Natural killer cell (primary cell): Measurements from ENCODE around the gene WDFY1. TPM values are rescaled to one million over a fixed set of nuclear protein-coding genes. Genes with fewer than 3 reads are reported as not detected.

Source experiments
- ATAC-seq, 3 donors: fragments of 150-1000 bp in 2 of 3; fragments of 200-7000 bp in 1 of 3; cut with Tn5 transposase; 1 replicate in 1 of 3; 2 replicates in 2 of 3; pipeline ENCODE4 v1.10.0; 2021; ENCODE audit warnings: mild to moderate bottlenecking in 2 of 3, moderate library complexity in 2 of 3
- DNase-seq, 2 donors: peaks; one replicate each; pipeline versions ENCODE4 v3.0.0 to v3.0.0-alpha.2; 2013 to 2021; ENCODE audit warnings: mixed read lengths in 1 of 2
- H3K27ac ChIP-seq: one replicate; pipeline ENCODE4 v1.5.1; 2013; ENCODE audit warnings: mild to moderate bottlenecking, low read length
- H3K27me3 ChIP-seq: one replicate; pipeline ENCODE4 v1.6.1; 2013; ENCODE audit warnings: low read length; ENCODE audit not compliant: control insufficient read depth, insufficient read depth
- H3K36me3 ChIP-seq: one replicate; pipeline ENCODE4 v1.6.1; 2013; ENCODE audit warnings: low read length; ENCODE audit not compliant: control insufficient read depth, insufficient read depth
- H3K4me1 ChIP-seq: one replicate; pipeline ENCODE4 v1.6.1; 2013; ENCODE audit warnings: low read length; ENCODE audit not compliant: control insufficient read depth, insufficient read depth
- H3K4me3 ChIP-seq: one replicate; pipeline ENCODE4 v1.5.1; 2013; ENCODE audit warnings: low read length
- H3K9me3 ChIP-seq: one replicate; pipeline ENCODE4 v1.6.1; 2013; ENCODE audit warnings: low read length; ENCODE audit not compliant: control insufficient read depth, insufficient read depth
- H3K27ac Mint-ChIP-seq, 2 donors: one replicate each; pipeline ENCODE4 v1.8.0; 2022; ENCODE audit warnings: mild to moderate bottlenecking in 2 of 2, mixed read lengths in 2 of 2, moderate library complexity in 1 of 2
- H3K27me3 Mint-ChIP-seq, 2 donors: one replicate each; pipeline ENCODE4 v1.8.0; 2022; ENCODE audit warnings: low read depth in 2 of 2, mixed read lengths in 2 of 2
- H3K36me3 Mint-ChIP-seq: one replicate; pipeline ENCODE4 v1.8.0; 2022; ENCODE audit warnings: mixed read lengths
- H3K4me1 Mint-ChIP-seq, 2 donors: one replicate each; pipeline ENCODE4 v1.8.0; 2022; ENCODE audit warnings: mixed read lengths in 2 of 2
- H3K4me3 Mint-ChIP-seq: one replicate; pipeline ENCODE4 v1.8.0; 2022; ENCODE audit warnings: mild to moderate bottlenecking, moderate library complexity, mixed read lengths
- H3K9me3 Mint-ChIP-seq, 2 donors: one replicate each; pipeline ENCODE4 v1.8.0; 2022; ENCODE audit warnings: mixed read lengths in 2 of 2
- CTCF ChIP-seq: fragments of 200-600 bp; IDR thresholded peaks from one replicate; pipeline ENCODE4 v1.8.0; 2022; ENCODE audit warnings: antibody characterized with exemption
- WGBS: methylation state at CpG from one replicate; pipeline ENCODE4 v1.1.7; 2013; ENCODE audit warnings: missing lambda C conversion rate; ENCODE audit not compliant: insufficient coverage; 5-methylcytosine and 5-hydroxymethylcytosine counted together
- intact Hi-C: fragments of 100-400 bp; cut with micrococcal nuclease; formaldehyde crosslinking; loops from one replicate; pipeline ENCODE4 v1.14.2; 2022
- total RNA-seq, 4 donors: library from RNA; stranded (reverse); fragments of 120-200 nt in 1 of 4; gene quantifications; one replicate each; pipeline versions ENCODE4 v1.2.3 to v1.2.4, GENCODE V29; 2013 to 2022

The WDFY1 gene
- total RNA-seq, 3 donors from 2014 or later (not counting 1 experiment from before 2014, with no cell fraction given), result 90.2 to 96.2 (median 92.0) TPM

- Histone ChIP-seq H3K27ac (no peak overlapping the region), H3K36me3 (peaks cover 43% of the 10 kb centered on the region), H3K9me3 (no peaks in the 10 kb centered on the region), H3K27me3 (no peaks in the 10 kb centered on the region), H3K4me1 (no peaks in the 10 kb centered on the region), H3K4me3 (no peak overlapping the region)
- no peaks in the 10 kb centered on the region for H3K27me3 Mint-ChIP-seq
- intact Hi-C loops, result no loop called here
- no peak overlapping the region for H3K27ac Mint-ChIP-seq
- no peak for DNase-seq
- H3K9me3 Mint-ChIP-seq, result no peaks in the 10 kb centered on the region
- no peak overlapping the region for H3K4me3 Mint-ChIP-seq
- H3K4me1 Mint-ChIP-seq, result peaks cover 0 to 4% of the 10 kb centered on the region in 2 donors
- WGBS, result 92% methylated on average over 5 of the region's 5 CpGs
- no peaks in the 10 kb centered on the region for H3K36me3 Mint-ChIP-seq
- no peak for ATAC-seq
- TF ChIP-seq CTCF, result no peak
Measured at GRCh38 chr2:223887127-223887526, 58.0 kb downstream of the WDFY1 start.

GRCh38 chr2:223886726-223887125 is 58.4 kb downstream of the WDFY1 start:
- H3K27me3 Mint-ChIP-seq, result no peaks in the 10 kb centered on the region

GRCh38 chr2:223884399-223884798 is 60.7 kb downstream of the WDFY1 start:
- peaks cover 7% of the 10 kb centered on the region for H3K36me3 Mint-ChIP-seq

More at GRCh38 chr2:223886726-223887125, 58.4 kb downstream of the WDFY1 start:
- H3K9me3 Mint-ChIP-seq, result no peaks in the 10 kb centered on the region
- WGBS, result no CpG with 5 or more reads among the region's 2 CpGs
- ATAC-seq, result no peak
- H3K4me3 ChIP-seq, result no peak overlapping the region
- H3K36me3 ChIP-seq, result peaks cover 44% of the 10 kb centered on the region
- H3K4me1 Mint-ChIP-seq, result peaks cover 0 to 4% of the 10 kb centered on the region in 2 donors
- DNase-seq, result no peak
- H3K27ac Mint-ChIP-seq, result no peak overlapping the region
- H3K27me3 ChIP-seq, result no peaks in the 10 kb centered on the region
- H3K27ac ChIP-seq, result no peak overlapping the region
- H3K36me3 Mint-ChIP-seq, result no peaks in the 10 kb centered on the region
- no peak overlapping the region for H3K4me3 Mint-ChIP-seq
- intact Hi-C loops, result no loop called here
- H3K9me3 ChIP-seq, result no peaks in the 10 kb centered on the region
- H3K4me1 ChIP-seq, result no peaks in the 10 kb centered on the region
- TF ChIP-seq CTCF, result no peak

More at GRCh38 chr2:223884399-223884798, 60.7 kb downstream of the WDFY1 start:
- Mint-ChIP-seq H3K4me1 (peaks cover 0 to 1% of the 10 kb centered on the region in 2 donors), H3K27me3 (no peaks in the 10 kb centered on the region), H3K4me3 (no peak overlapping the region), H3K9me3 (no peaks in the 10 kb centered on the region), H3K27ac (no peak overlapping the region)
- no peaks in the 10 kb centered on the region for H3K4me1 ChIP-seq
- H3K36me3 ChIP-seq, result peaks cover 47% of the 10 kb centered on the region
- intact Hi-C loops, result no loop called here
- no peaks in the 10 kb centered on the region for H3K27me3 ChIP-seq
- no peak for TF ChIP-seq CTCF
- DNase-seq (no peak), ATAC-seq (no peak)
- 76% methylated on average over 2 of the region's 3 CpGs for WGBS
- no peak overlapping the region for H3K4me3 ChIP-seq
- no peaks in the 10 kb centered on the region for H3K9me3 ChIP-seq
- no peak overlapping the region for H3K27ac ChIP-seq
